ENCODE results near the gene CADPS2. TPM values are rescaled to one million over a fixed set of nuclear protein-coding genes. Genes with fewer than 3 reads are reported as not detected.

The CADPS2 gene
- total and polyA plus RNA-seq, 2 donors (not counting 3 experiments of a cell fraction or from before 2014, with no cell fraction given), result 9.5 to 22.6 TPM

- no TSS peak for BruUV-seq (replicated peaks)
- no peak for TF ChIP-seq POLR2AphosphoS5 (IDR thresholded peaks at IDR 0.05; ENCODE audit: insufficient read depth, low read depth, low read length)
- no peak for TF ChIP-seq FOS (IDR thresholded peaks at IDR 0.05; ENCODE audit: borderline replicate concordance, insufficient read depth, low read length)
- no peak for TF ChIP-seq EZH2 (IDR thresholded peaks at IDR 0.05; ENCODE audit: borderline replicate concordance, low read depth, low read length, severe bottlenecking)
- no peak for TF ChIP-seq MAX (IDR thresholded peaks at IDR 0.05; ENCODE audit: insufficient read depth, insufficient read length)
- TF ChIP-seq CTCF (IDR thresholded peaks at IDR 0.05; ENCODE audit: extremely low read depth in 1 of 2, insufficient read depth in 1 of 2, low read depth in 1 of 2, low read length in 2 of 2), result no peak
- no peak for TF ChIP-seq GATA2 (IDR thresholded peaks at IDR 0.05; ENCODE audit: insufficient read depth, insufficient read length, low read depth, low read length)
- TF ChIP-seq MYC (IDR thresholded peaks at IDR 0.05; ENCODE audit: low read depth, low read length), result no peak
- TF ChIP-seq JUN (IDR thresholded peaks at IDR 0.05; ENCODE audit: borderline replicate concordance, insufficient read depth, insufficient read length, low read depth), result no peak
- no peak for TF ChIP-seq POLR2A (IDR thresholded peaks at IDR 0.05; ENCODE audit: low read depth, low read length)
- ChIA-PET POLR2A (no interaction called here), CTCF (interaction anchor here (1.3 to 1.6 kb wide), 3 partner anchors 14 to 58 kb away, joined by 3 to 6 read pairs (median 3); no protein-coding TSS in a partner anchor)
- no peaks in the 10 kb centered on the region for H3K9me1 ChIP-seq (replicated peaks; ENCODE audit: control insufficient read depth, extremely low read depth, insufficient read depth, low read length)
- H3K36me3 ChIP-seq (ENCODE audit: control insufficient read depth in 2 of 2, extremely low read depth in 1 of 2, insufficient read depth in 2 of 2, low read length in 2 of 2), result no peaks in the 10 kb centered on the region
- no peaks in the 10 kb centered on the region for H3K27me3 ChIP-seq (ENCODE audit: control insufficient read depth in 2 of 2, insufficient read depth in 2 of 2, low read length in 2 of 2)
- H3K4me2 ChIP-seq (ENCODE audit: insufficient read depth, low read length), result no peak overlapping the region
- DNase-seq (ENCODE audit: low read depth, low spot score) (no peak), FAIRE-seq (no peak)
- dilution Hi-C loops (cut with MboI; ENCODE audit: extremely low pct_ligation_motif_present, low sequenced_read_pairs) (no loop called here), intact Hi-C loops (cut with micrococcal nuclease) (no loop called here)
- no peak overlapping the region for H3K27ac ChIP-seq (ENCODE audit: insufficient read depth, low read depth, low read length)
- no peaks in the 10 kb centered on the region for H3K9me3 ChIP-seq (replicated peaks; ENCODE audit: control insufficient read depth, insufficient read depth, low read length)
- H4K20me1 ChIP-seq (replicated peaks; ENCODE audit: control insufficient read depth, extremely low read depth, insufficient read depth, low read length), result no peaks in the 10 kb centered on the region
- no peaks in the 10 kb centered on the region for H3K4me1 ChIP-seq (ENCODE audit: control insufficient read depth, extremely low read depth, insufficient read depth, low read length)
- H3K79me2 ChIP-seq (ENCODE audit: control insufficient read depth, insufficient read depth, low read length), result no peaks in the 10 kb centered on the region
- no peak overlapping the region for H3K4me3 ChIP-seq (replicated peaks in 1 of 3; ENCODE audit: insufficient read depth in 1 of 3, low read depth in 1 of 3, low read length in 3 of 3)
- H2AFZ ChIP-seq (ENCODE audit: low read depth, low read length), result no peak overlapping the region
- no peak overlapping the region for H3K9ac ChIP-seq (replicated peaks; ENCODE audit: extremely low read depth, insufficient read depth, low read length)
Measured at GRCh38 chr7:122638459-122638858, 247.8 kb downstream of the CADPS2 start.
